ENCODE results near the gene SSH3.

The SSH3 gene

GRCh38 chr11:67349457-67349856 is 46.1 kb downstream of the SSH3 start:
- no peak for DNase-seq

GRCh38 chr11:67349928-67350465 is 46.7 kb downstream of the SSH3 start:
- no peak for DNase-seq

- peak; percentile 56 for DNase-seq
These were observed 48.1 kb downstream of the SSH3 start for GRCh38 chr11:67351275-67352005.

GRCh38 chr11:67352546-67353316 is 49.4 kb downstream of the SSH3 start:
- DNase-seq: no peak

GRCh38 chr11:67353317-67354074 is 50.2 kb downstream of the SSH3 start, which contains the start of gene POLD4:
Gene POLD4, minus strand, starts transcription at chr11:67353546. Its CDS starts 147 bp downstream, at chr11:67353399.
- peak; percentile 95 for DNase-seq

- no peak for DNase-seq
These were observed 51.0 kb downstream of the SSH3 start for GRCh38 chr11:67354075-67355022.

GRCh38 chr11:67355023-67355793 is 51.9 kb downstream of the SSH3 start:
- DNase-seq: no peak

- no peak for DNase-seq
These were observed 52.6 kb downstream of the SSH3 start for GRCh38 chr11:67355794-67356386.

GRCh38 chr11:67356387-67356863 is 53.1 kb downstream of the SSH3 start:
- DNase-seq: no peak

GRCh38 chr11:67356864-67357561 is 53.7 kb downstream of the SSH3 start:
- DNase-seq: peak; percentile 70

- no peak for DNase-seq
These were observed 54.7 kb downstream of the SSH3 start for GRCh38 chr11:67357831-67358670.
